Activated CD4-positive, alpha-beta memory T cell treated with anti-CD3 and anti-CD28 coated beads for 36 hours (primary cell): Measurements from ENCODE around the gene OLA1. TPM values are rescaled to one million over a fixed set of nuclear protein-coding genes. Genes with fewer than 3 reads are reported as not detected.
A peak's percentile ranks its signal among the peaks of the same experiment; 100 is the strongest.
"Not testable (repeated sequence)": the region's sequence is repeated elsewhere in the genome, so short reads cannot be mapped to it uniquely, and the experiment has no call there.

Experiments used
- CTCF ChIA-PET: fragments of 350-600 bp; sonication (Branson Sonifier 250); formaldehyde crosslinking; loops from one replicate; lab custom pipeline; 2021; ENCODE audit warnings: antibody characterized with exemption, inconsistent platforms; lab: Charles Lee
- POLR2A ChIA-PET: fragments of 350-600 bp; sonication (Branson Sonifier 250); formaldehyde crosslinking; loops from one replicate; lab custom pipeline; 2021; ENCODE audit warnings: antibody characterized with exemption; lab: Charles Lee
- DNase-seq: peaks from one replicate; pipeline ENCODE4 v3.0.0-alpha.2; 2020
- H3K27ac Mint-ChIP-seq: one replicate; pipeline ENCODE4 v1.8.0; 2021; ENCODE audit warnings: mixed read lengths
- H3K27me3 Mint-ChIP-seq: one replicate; pipeline ENCODE4 v1.8.0; 2021; ENCODE audit warnings: mixed read lengths
- H3K36me3 Mint-ChIP-seq: one replicate; pipeline ENCODE4 v1.8.0; 2021; ENCODE audit warnings: mixed read lengths
- H3K4me1 Mint-ChIP-seq: one replicate; pipeline ENCODE4 v1.8.0; 2021; ENCODE audit warnings: low read depth, mixed read lengths
- H3K4me3 Mint-ChIP-seq: one replicate; pipeline ENCODE4 v1.8.0; 2021; ENCODE audit warnings: mild to moderate bottlenecking, mixed read lengths
- H3K9me3 Mint-ChIP-seq: one replicate; pipeline ENCODE4 v1.8.0; 2021; ENCODE audit warnings: mixed read lengths
- intact Hi-C: fragments of 100-400 bp; cut with micrococcal nuclease; formaldehyde crosslinking; loops from one replicate; pipeline ENCODE4 v1.15.1; 2023
- total RNA-seq, 2 experiments: library from RNA; stranded (reverse); gene quantifications; one replicate each; pipeline ENCODE4 v1.2.3, GENCODE V29; 2021

Gene OLA1
- total RNA-seq, 2 experiments from 2014 or later: 111 to 117 TPM

DNA sequence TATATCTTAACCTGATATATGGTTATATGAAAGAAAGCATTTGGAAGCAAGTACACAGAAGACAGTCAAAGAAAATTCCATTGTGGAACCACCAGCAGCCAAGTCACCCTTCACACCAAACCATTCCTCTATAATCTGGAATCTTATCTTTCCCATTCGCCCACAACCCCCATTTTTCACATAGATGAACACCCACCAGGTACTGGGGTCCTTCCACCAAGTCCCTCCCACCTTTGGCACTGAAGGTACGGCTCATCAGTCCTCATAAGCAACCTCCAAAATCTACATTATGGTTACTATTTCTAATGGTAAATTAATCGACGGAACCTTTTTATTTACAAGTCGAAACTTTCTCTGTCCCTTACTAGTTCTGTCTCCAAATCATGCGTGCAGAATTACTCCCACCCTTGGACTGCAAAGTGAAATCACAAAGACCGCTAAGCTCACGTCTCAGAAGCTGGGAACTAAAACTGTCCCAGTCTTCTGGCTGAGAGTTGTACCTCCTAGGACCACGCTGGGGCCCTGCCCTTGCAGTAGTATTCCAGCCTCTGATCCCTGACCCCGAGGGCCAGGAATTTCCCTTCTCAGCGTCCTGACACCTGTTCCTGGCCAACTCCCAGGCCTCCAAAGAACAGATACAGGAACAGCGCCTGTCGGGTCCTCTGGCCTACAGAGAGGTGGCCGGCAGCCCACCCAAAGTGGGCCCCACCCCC lies 702 bp downstream of the OLA1 start:
- no peak for DNase-seq
- ChIA-PET CTCF (interaction anchor here (1.3 to 1.8 kb wide), 2 partner anchors 110 to 845 kb away, joined by 3 to 4 read pairs; no protein-coding TSS in a partner anchor), POLR2A (interaction anchor here (1.0 to 1.8 kb wide), 2 partner anchors 12 to 283 kb away, joined by 3 to 4 read pairs; no protein-coding TSS in a partner anchor)
- Mint-ChIP-seq H3K9me3 (no peaks in the 10 kb centered on the region), H3K27me3 (no peaks in the 10 kb centered on the region), H3K27ac (peak overlapping the region; percentile 77), H3K4me1 (peaks cover 24% of the 10 kb centered on the region), H3K4me3 (peak overlapping the region; percentile 86), H3K36me3 (peaks cover 23% of the 10 kb centered on the region)
- intact Hi-C loops: loop anchor here (1.0 to 5.0 kb wide), 4 partner anchors 95 to 350 kb away; partner anchors contain the start of gene SCRN3

DNA sequence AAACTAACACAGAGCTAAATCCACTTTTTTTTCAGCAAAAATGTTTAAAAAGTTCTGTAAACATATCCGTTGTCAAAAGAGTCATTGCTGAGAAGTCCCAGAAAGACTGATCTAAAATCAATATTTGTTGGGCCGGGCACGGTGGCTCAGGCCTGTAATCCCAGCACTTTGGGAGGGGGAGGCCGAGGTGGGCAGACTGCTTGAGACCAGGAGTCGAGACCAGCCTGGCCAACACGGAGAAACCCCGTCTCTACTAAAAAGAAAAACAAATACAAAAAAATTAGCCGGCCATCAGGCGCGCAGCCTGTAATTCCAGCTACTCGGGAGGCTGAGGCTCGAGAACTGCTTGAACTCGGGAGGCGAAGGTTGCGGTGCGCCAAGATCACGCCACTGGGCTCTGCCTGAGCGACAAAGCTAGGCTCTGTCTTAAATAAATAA lies 1.4 kb downstream of the OLA1 start:
- Mint-ChIP-seq H3K36me3 (peaks cover 29% of the 10 kb centered on the region), H3K4me3 (no peak overlapping the region), H3K27ac (no peak overlapping the region), H3K27me3 (no peaks in the 10 kb centered on the region), H3K9me3 (no peaks in the 10 kb centered on the region), H3K4me1 (peaks cover 26% of the 10 kb centered on the region)
- CTCF ChIA-PET: no interaction called here
- POLR2A ChIA-PET: no interaction called here
- intact Hi-C loops: loop anchor here (5.0 kb wide), 2 partner anchors 95 to 350 kb away; no protein-coding TSS in a partner anchor
- DNase-seq: no peak

DNA sequence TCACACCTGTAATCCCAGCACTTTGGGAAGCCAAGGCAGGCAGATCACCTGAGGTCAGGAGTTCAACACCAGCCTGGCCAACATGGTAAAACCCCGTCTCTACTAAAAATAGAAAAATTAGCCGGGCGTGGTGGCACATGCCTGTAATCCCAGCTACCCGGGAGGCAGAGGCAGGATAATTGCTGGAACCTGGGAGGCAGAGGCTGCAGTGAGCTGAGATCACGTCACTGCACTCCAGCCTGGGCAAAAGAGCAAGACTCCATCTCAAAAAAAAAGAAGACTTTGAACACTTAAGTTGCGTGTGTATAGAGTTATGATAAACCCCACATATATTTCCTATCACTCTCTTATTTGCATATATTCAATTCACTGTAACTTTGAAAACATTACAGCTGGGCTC lies 2.7 kb downstream of the OLA1 start:
- intact Hi-C loops: loop anchor here (5.0 kb wide), 2 partner anchors 97 to 348 kb away; no protein-coding TSS in a partner anchor

DNA sequence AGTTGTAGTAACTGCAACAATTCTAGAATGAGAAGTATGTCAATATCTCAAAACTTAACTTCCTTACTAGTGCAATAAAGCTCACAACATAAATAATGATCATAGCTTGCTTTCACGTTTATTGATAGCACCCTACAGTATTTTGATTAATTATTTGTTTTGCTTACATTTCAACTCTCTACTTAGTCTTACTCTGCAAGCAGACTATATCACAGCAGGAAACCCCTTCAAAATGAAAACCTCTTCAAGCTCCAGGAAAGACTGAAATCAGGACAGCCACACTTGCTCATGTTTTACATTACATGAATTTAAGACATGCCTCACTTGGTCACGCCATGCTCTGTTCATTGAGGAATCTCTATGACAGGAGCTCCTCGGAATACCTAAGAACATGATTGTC lies 3.3 kb downstream of the OLA1 start:
- POLR2A ChIA-PET: no interaction called here
- intact Hi-C loops: loop anchor here (5.0 kb wide), 2 partner anchors 97 to 348 kb away; no protein-coding TSS in a partner anchor

More for the DNA sequence above, 2.7 kb downstream of the OLA1 start:
- H3K27me3 Mint-ChIP-seq, CTCF ChIA-PET, DNase-seq, H3K9me3 Mint-ChIP-seq, POLR2A ChIA-PET, H3K4me3 Mint-ChIP-seq, H3K27ac Mint-ChIP-seq: not testable (repeated sequence)
- H3K36me3 Mint-ChIP-seq: peaks cover 31% of the 10 kb centered on the region
- H3K4me1 Mint-ChIP-seq: peaks cover 29% of the 10 kb centered on the region

DNA sequence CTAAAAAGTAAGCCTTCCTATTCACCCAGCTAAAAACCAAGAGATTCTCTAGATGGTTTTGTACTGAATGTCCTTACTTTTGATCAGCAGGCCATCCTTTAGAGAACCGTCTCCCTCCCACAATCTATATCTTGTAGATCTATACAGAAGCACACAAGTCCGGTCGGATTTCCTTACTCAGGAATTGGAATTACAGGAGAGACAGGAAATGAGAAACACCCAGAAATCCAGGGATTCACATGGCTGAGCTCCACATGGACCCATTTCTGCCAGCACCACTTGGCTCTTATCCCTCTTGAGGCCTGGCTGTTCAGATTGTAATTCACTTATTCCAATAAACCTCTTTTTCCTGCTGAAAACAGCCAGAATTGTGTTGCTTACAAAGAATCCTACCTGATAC lies 4.5 kb downstream of the OLA1 start:
- Mint-ChIP-seq H3K27me3 (no peaks in the 10 kb centered on the region), H3K4me1 (peaks cover 32% of the 10 kb centered on the region), H3K36me3 (peaks cover 31% of the 10 kb centered on the region), H3K4me3 (no peak overlapping the region), H3K9me3 (no peaks in the 10 kb centered on the region), H3K27ac (no peak overlapping the region)
- intact Hi-C loops: no loop called here
- POLR2A ChIA-PET: no interaction called here
- CTCF ChIA-PET: no interaction called here
- DNase-seq: no peak

More for the DNA sequence above, 3.3 kb downstream of the OLA1 start:
- no peak for DNase-seq
- Mint-ChIP-seq H3K27ac (no peak overlapping the region), H3K4me3 (no peak overlapping the region), H3K27me3 (no peaks in the 10 kb centered on the region), H3K9me3 (no peaks in the 10 kb centered on the region), H3K36me3 (peaks cover 31% of the 10 kb centered on the region), H3K4me1 (peaks cover 31% of the 10 kb centered on the region)
- CTCF ChIA-PET: no interaction called here

DNA sequence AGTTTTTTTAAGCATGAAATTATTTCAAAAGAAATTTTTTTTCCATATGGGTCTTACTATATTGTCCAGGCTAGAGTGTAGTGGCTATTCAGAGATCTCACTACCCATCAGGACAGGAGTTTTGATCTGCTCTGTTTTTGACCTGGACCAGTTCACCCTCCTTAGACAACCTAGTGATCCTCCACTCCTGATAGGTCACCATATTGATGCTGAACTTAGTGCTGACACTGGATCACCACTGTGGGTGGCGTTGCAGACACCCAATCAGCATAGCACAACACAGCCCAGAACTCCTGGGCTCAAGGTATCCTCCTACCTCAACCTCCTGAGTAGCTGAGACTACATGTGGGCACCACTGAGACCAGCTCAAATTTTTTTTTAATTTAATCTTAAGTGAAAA lies 8.2 kb downstream of the OLA1 start:
- no peak for DNase-seq
- no peaks in the 10 kb centered on the region for H3K27me3 Mint-ChIP-seq
- H3K4me3 Mint-ChIP-seq: no peak overlapping the region
- ChIA-PET POLR2A (interaction anchor here (1.0 kb wide), 1 partner anchor 9 kb away, joined by 3 read pairs; no protein-coding TSS in a partner anchor), CTCF (no interaction called here)
- peaks cover 19% of the 10 kb centered on the region for H3K4me1 Mint-ChIP-seq
- no peaks in the 10 kb centered on the region for H3K9me3 Mint-ChIP-seq
- intact Hi-C loops: no loop called here
- H3K27ac Mint-ChIP-seq: no peak overlapping the region
- peaks cover 23% of the 10 kb centered on the region for H3K36me3 Mint-ChIP-seq

DNA sequence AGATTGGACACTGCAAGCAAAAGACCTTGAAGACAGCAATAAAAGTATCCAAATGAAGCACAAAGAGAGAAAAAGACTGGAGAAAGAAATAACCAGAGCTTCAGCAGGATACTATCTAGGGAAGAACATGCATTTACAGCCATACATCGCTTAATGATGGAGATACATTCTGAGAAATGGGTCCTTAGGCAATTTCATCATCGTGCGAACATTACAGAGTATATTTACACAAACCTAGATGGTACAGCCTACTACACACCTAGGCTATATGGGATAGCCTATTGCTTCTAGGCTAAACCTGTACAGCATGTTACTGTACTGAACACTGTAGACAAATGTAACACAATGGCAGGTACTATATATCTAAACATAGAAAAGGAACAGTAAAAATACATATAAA lies 11.9 kb downstream of the OLA1 start:
- no peaks in the 10 kb centered on the region for H3K27me3 Mint-ChIP-seq
- POLR2A ChIA-PET: interaction anchor here (1.7 kb wide), 1 partner anchor 12 kb away, joined by 4 read pairs; the partner anchor contains the start of gene OLA1
- no peaks in the 10 kb centered on the region for H3K9me3 Mint-ChIP-seq
- intact Hi-C loops: no loop called here
- H3K36me3 Mint-ChIP-seq: peaks cover 3% of the 10 kb centered on the region
- H3K27ac Mint-ChIP-seq: no peak overlapping the region
- no peak for DNase-seq
- H3K4me1 Mint-ChIP-seq: peaks cover 23% of the 10 kb centered on the region
- H3K4me3 Mint-ChIP-seq: no peak overlapping the region
- CTCF ChIA-PET: no interaction called here

DNA sequence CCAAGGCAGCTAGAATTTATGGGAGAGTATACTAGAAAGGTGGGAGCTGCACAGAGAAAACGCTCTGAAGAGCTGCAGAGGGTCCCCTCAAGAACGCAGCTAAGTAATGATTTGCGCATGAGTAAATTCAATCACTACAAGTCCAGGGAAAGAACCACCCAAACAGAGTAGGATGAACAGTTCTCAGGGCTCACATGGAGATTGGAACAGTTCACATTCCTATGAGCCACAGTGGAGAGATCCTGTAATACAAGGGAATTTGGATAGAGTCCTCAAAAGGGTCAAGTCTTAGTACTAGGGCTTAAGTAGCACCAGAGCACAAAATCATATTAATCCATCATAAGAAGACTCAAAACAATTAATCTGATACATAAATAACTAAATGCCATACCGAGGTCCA lies 12.7 kb downstream of the OLA1 start:
- intact Hi-C loops: no loop called here
- H3K4me3 Mint-ChIP-seq: no peak overlapping the region
- peaks cover 3% of the 10 kb centered on the region for H3K36me3 Mint-ChIP-seq
- CTCF ChIA-PET: interaction anchor here (0.6 kb wide), 1 partner anchor 277 kb away, joined by 3 read pairs; no protein-coding TSS in a partner anchor
- DNase-seq: no peak
- H3K4me1 Mint-ChIP-seq: peaks cover 21% of the 10 kb centered on the region
- no peaks in the 10 kb centered on the region for H3K27me3 Mint-ChIP-seq
- H3K27ac Mint-ChIP-seq: no peak overlapping the region
- POLR2A ChIA-PET: interaction anchor here (1.7 kb wide), 1 partner anchor 12 kb away, joined by 4 read pairs; the partner anchor contains the start of gene OLA1
- no peaks in the 10 kb centered on the region for H3K9me3 Mint-ChIP-seq

DNA sequence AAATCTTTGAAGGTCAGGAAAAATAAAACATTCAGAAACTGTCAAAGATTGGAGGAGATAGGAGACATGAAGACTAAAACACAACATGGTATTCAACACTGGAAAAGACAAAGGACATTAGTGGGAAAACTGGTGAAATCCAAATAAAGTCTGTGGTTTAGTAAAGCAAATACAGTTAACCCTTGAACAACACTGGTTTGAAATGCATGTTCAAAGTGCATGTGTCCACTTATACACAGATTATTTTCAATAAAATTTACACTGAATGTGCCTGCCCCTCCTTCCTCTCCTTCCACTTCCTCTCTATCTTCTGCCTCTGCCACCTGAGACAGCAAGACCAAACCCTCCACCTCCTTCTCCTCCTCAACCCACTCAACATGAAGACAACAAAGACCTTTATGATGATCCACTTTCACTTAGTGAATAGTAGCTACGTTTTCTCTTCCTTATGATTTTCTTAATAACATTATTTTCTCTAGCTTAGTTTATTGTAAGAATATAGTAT lies 14.5 kb downstream of the OLA1 start:
- Mint-ChIP-seq H3K36me3 (peaks cover 12% of the 10 kb centered on the region), H3K9me3 (no peaks in the 10 kb centered on the region), H3K27me3 (no peaks in the 10 kb centered on the region), H3K27ac (peak overlapping the region; percentile 54), H3K4me3 (no peak overlapping the region), H3K4me1 (peaks cover 23% of the 10 kb centered on the region)
- ChIA-PET CTCF (no interaction called here), POLR2A (no interaction called here)
- no peak for DNase-seq
- intact Hi-C loops: no loop called here

DNA sequence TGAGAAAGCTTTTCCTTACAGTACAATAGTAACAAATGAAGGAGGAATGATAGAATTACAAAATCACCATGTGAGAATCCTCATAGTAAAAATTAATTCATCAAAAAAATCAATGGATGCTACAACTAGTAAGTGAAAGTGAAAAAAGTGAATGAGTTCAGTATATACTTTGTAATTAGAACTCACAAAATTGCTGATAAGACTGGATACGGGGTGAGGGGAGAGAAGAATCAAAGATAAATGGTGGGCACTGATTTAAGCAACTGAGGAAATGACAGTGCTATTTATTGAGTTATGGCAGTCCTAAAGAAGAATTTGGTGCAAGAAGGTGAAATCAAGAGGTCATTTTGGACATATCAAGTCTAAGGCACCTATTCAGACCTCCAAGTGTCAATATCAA lies 20.6 kb downstream of the OLA1 start:
- DNase-seq: no peak
- Mint-ChIP-seq H3K4me1 (peaks cover 11% of the 10 kb centered on the region), H3K9me3 (no peaks in the 10 kb centered on the region), H3K4me3 (no peak overlapping the region), H3K27me3 (no peaks in the 10 kb centered on the region), H3K36me3 (peaks cover 39% of the 10 kb centered on the region), H3K27ac (no peak overlapping the region)
- ChIA-PET POLR2A (no interaction called here), CTCF (no interaction called here)
- intact Hi-C loops: no loop called here

DNA sequence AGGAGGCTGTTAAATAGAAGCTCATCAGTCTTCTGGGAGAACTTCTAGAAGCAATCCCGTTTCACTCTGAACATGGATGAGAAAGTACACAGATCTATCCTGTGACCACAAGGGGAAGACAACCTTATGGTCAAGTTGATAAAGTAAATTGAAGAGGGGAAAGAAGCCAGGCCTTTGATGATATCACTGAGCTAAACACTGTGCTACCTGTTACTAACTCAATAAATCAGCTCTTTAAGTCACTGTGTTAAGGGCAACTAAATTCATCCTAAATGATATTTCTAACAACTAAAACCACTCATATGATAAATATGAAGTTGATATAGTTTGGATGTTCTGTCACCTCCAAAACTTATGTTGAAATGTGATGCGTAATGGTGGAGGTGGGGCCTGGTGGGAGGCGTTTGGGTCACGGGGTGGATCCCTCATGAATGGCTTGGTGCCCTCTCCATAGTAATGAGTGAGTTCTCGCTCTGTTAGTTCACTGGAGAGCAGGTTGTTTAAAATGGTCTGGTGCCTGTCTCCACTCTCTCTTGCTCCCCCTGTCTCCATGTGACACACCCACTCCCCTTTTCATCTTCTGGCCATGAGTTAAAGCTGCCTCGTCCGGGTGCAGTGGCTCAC lies 23.6 kb downstream of the OLA1 start:
- ChIA-PET POLR2A (no interaction called here), CTCF (no interaction called here)
- no peak for DNase-seq
- Mint-ChIP-seq H3K4me3 (no peak overlapping the region), H3K36me3 (peaks cover 45% of the 10 kb centered on the region), H3K27ac (no peak overlapping the region), H3K9me3 (no peaks in the 10 kb centered on the region), H3K4me1 (peaks cover 5% of the 10 kb centered on the region), H3K27me3 (no peaks in the 10 kb centered on the region)
- intact Hi-C loops: no loop called here

DNA sequence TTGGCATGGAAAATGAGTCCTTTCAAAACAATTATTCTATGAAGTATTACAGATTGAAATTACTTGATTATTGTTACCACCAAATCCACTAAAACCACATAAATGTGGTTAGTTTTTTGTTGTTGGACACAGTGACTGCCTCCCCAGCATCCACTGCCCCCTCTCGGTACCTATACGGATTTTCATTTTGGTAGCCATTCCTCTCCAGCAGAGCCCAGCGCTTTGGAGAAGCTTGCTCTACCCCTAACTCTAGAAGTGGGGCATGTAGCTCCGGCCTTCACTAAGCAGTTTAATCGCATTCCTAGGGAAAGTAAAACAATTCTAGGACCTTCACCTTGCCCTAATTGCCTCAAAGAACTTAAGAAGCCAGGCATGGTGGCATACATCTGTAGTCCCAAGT lies 24.2 kb downstream of the OLA1 start:
- intact Hi-C loops: no loop called here
- ChIA-PET CTCF (no interaction called here), POLR2A (no interaction called here)
- Mint-ChIP-seq H3K4me3 (no peak overlapping the region), H3K4me1 (no peaks in the 10 kb centered on the region), H3K9me3 (no peaks in the 10 kb centered on the region), H3K27ac (no peak overlapping the region), H3K36me3 (peaks cover 39% of the 10 kb centered on the region), H3K27me3 (no peaks in the 10 kb centered on the region)
- DNase-seq: no peak
